Right ventricle myocardium inferior (tissue), 1 donor: ENCODE results near the gene IQCM. TPM values are rescaled to one million over a fixed set of nuclear protein-coding genes. Genes with fewer than 3 reads are reported as not detected.

ENCODE experiments used
- ATAC-seq: fragments of 200-7000 bp; cut with Tn5 transposase; one replicate; pipeline ENCODE4 v1.9.1; 2020; ENCODE audit warnings: mild to moderate bottlenecking, moderate library complexity
- DNase-seq: peaks from one replicate; pipeline ENCODE4 v3.0.0; 2021; ENCODE audit errors: missing footprints
- intact Hi-C: fragments of 100-400 bp; cut with DNase I; formaldehyde crosslinking; loops from one replicate; pipeline ENCODE4 v1.11.0; 2022
- long read RNA-seq: library from polyadenylated mRNA; unstranded; transcript quantifications from one replicate; pipeline ENCODE4 v2.0.0, GENCODE V29; 2021
- total RNA-seq: library from RNA; stranded (reverse); fragmentation: NEBNext Ultra II Directional; extraction: Animal tissue kit (Norgen Biotek cat#: 25700); gene quantifications from one replicate; pipeline ENCODE4 v1.2.1, GENCODE V29; 2021
- donor health status: DM: no; HTN: yes; CAD: no; lungs with severe emphysema.

IQCM gene, protein sequence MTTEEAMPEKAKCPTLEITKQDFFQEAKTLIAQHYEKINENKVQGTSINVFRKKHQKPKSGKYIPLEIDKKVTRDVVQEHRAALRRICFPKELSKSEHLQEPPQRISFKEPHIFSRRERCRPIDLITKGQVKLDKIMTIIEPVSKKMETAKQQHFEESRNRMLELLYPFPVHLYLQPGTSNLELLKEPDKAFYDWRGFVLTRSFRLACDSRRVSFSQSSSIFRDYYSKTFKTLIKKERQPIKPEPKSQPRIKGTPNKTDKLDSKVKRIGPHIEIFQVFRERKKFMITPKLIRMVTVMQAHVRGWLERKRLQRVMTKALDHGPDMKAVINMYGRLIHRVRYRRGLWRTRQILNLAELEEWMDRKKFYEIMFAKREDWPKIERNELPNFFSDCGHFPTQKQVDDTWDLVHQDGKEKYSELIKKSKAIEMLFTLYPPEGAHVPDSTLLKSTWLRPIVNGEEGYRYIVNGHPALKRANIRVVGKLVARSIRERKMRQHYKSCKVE
- total RNA-seq, result not detected
- long read RNA-seq, result 0 reads

GRCh38 chr4:149815743-149816142, at the start of gene IQCM:
IQCM (minus strand) TSS chr4:149815843; CDS start chr4:149742691, 73,152 bp downstream.
- ATAC-seq (no peak), DNase-seq (no peak)
- intact Hi-C loops, result no loop called here

DNA sequence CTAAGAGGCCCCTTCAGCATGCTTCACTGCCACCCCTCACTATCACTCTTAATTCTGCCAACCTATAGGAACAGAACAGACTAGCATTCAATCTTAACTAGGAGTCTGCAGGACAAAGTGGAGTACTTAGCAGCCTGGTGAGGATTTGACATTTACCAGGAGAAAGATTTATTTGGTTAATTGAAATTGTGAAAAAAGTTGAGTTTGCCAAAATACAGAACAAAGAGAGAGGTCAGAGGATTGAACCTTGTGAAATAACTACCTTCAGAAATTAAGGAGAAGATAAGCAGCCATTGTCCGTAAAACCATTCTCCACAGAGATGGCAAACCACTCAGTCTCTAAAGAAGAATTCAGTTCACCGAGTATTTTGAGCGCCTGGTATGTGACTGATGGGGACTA, 41.8 kb upstream of the IQCM start:
- no peak for ATAC-seq
- intact Hi-C loops, result no loop called here
- DNase-seq, result no peak

DNA sequence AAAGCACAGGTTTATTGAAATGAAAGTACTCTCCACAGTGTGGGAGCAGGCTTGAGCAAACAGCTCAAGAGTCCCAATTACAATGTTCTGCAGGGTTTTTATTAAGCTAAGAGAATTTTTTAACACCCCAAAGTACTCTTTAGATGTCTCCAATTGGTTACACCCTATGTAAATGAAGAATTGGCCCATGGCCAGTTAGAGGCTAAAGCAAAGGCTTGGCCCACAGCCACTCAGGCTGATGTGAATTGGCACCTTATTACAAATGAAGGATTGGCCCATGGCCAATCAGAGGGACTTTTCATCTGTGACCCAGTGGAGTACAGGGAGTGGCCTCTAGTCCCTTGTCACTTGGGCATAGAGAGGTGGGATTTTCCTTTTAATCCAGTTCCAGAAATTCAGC, 30.1 kb upstream of the IQCM start:
- intact Hi-C loops, result no loop called here
- DNase-seq (no peak), ATAC-seq (no peak)

GRCh38 chr4:149841686-149842085, 26.0 kb upstream of the IQCM start:
- no peak for DNase-seq
- intact Hi-C loops, result no loop called here
- no peak for ATAC-seq

DNA sequence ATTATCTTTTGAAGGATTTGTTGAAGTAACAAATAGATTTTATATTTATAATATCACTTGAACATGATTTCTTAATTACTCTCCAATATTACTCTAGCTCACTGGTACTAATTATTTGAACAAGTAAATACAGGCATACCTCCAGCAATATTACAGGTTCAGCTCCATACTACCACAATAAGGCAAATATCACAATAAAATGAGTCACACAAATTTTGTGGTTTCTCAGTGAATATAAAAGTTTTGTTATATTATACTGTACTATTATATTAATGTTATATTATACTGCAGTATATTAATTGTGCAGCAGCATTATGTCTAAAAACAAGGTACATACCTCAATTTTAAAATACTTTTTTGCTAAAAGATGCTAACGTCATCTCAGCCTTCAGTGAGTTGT, 22.4 kb upstream of the IQCM start:
- no peak for ATAC-seq
- DNase-seq, result no peak
- intact Hi-C loops, result no loop called here

GRCh38 chr4:149836546-149836945, 20.9 kb upstream of the IQCM start:
- DNase-seq (no peak), ATAC-seq (no peak)
- intact Hi-C loops, result no loop called here

DNA sequence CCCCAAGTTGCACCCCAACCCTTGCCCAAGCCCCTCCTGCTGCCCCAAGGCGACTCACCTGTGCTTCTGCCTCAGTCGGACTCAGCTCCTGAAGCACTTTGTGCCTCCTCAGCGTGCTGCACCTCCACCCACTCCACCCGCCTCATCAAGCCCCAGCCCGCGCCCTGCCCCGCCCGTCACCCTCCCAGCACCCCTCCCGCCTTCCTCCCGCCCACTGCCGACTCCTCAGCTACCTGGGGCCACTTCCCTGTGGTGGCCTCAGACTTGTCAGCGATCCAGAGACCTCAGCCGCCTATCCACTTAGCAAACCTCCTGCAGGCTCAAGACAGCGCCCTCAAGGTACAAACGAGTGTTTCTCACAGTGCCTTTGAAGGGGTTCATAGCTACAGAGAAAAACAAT, 19.6 kb upstream of the IQCM start:
- intact Hi-C loops, result no loop called here
- no peak for ATAC-seq
- peak; percentile 41 for DNase-seq

DNA sequence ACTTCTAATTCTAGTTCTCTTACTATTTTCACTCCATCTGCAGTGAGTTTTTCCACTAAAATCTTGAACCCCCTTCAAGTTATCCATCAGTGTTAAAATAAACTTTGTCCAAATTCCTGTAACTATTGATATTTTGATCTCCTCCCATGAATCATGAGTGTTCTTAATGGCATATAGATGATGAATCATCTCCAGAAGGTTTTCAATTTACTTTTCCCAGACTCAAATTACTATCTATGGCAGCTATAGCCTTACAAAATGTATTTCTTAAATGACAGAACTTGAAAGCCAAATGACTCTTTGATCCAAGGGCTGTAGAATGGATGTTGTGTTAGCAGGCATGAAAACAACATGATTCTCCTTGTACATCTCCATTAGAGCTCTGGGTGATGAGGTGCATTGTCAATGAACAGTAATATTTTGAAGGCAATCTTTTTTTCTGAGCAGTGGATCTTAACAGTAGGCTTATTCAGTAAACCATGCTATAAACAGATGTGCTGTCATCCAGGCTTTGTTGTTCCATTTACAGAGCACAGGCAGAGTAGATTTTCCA, 16.1 kb upstream of the IQCM start:
- intact Hi-C loops, result no loop called here
- DNase-seq, result no peak
- no peak for ATAC-seq

DNA sequence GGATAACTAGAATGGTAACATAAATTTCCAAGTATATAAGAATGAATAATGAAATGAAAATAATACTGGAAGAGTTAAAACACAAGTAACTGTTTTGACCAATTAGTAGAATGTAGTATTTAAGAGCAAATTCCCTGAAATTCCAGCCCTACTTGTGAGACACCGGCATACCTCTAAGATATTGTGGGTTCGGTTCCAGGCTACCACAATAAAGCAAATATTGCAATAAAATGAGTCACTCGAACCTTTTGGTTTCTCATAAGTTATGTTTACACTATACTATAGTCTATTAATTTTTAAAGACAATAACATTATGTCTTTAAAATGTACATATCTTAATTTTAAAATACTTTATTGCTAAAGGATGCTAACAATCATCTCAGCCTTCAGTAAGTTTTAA, 15.2 kb upstream of the IQCM start:
- ATAC-seq (no peak), DNase-seq (no peak)
- intact Hi-C loops, result no loop called here

- intact Hi-C loops, result no loop called here
These were observed 9.7 kb upstream of the IQCM start for GRCh38 chr4:149825336-149825735.

DNA sequence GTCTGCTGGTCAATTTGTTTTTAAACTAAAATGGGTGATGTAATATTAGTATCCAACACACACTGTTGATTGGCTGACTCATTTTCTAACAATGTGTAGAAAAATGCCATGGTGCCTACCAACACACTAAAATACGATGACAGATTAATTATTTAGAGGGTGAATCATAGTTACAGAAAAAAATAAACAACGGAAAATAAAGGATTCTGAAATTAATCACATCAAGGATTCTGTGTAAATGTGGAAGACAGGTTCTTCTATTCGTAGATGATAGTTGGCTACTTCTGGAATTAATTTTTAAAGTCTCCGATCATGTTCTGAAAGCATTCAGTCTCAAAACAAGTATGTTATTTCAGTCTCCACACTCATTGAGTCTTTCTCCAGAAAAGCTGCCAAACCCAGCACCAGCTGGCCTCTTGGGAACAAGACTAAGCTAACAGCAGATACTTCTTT, 8.2 kb upstream of the IQCM start:
- intact Hi-C loops, result no loop called here
- ATAC-seq, result no peak
- DNase-seq, result no peak

More at GRCh38 chr4:149825336-149825735, 9.7 kb upstream of the IQCM start:
- ATAC-seq (no peak), DNase-seq (no peak)

DNA sequence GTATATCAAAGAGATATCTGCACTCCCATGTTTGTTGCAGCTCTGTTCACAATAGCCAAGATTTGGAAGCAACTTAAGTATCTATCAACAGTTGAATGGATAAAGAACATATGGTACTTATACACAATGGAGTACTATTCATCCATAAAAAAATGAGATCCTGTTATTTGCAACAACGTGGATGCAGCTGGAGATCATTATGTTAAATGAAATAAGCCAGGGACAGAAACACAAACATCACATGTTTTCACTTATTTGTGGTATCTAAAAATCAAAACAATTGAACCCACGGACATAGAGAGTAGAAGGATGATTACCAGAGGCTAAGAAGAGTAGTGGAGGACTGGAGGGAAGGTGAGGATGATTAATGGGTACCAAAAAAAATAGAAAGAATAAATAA, 14.2 kb downstream of the IQCM start:
- no peak for ATAC-seq
- intact Hi-C loops, result no loop called here
- DNase-seq, result no peak

GRCh38 chr4:149799546-149799945, 16.1 kb downstream of the IQCM start:
- intact Hi-C loops, result no loop called here
- no peak for DNase-seq
- no peak for ATAC-seq

DNA sequence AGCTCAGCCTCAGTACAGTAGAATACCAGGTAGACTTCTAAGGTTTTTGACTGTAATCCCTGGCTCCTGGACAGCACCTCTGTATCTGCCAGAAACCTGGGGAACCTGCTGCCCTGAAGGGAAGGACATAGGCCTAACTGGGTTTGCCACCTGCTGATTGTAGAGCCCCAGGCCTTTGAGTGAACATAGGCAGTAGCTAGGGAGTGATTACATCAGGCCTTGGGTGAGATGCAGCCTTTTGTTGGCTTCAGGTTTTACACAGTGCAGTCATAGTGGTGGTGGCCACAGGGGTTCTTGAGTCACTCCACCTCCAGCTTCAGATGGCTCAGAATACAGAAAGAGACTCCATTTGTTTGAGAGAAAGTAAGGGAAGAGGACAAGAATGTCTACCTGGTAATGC, 19.3 kb downstream of the IQCM start:
- ATAC-seq (no peak), DNase-seq (no peak)
- intact Hi-C loops, result no loop called here

- intact Hi-C loops, result no loop called here
- ATAC-seq (peak; percentile 68), DNase-seq (no peak)
These were observed 20.4 kb downstream of the IQCM start for GRCh38 chr4:149795256-149795655.

GRCh38 chr4:149794352-149794751, 21.3 kb downstream of the IQCM start:
- ATAC-seq (no peak), DNase-seq (no peak)
- intact Hi-C loops, result loop anchor here (5.0 kb wide), 1 partner anchor 88 kb away; no protein-coding TSS in a partner anchor

DNA sequence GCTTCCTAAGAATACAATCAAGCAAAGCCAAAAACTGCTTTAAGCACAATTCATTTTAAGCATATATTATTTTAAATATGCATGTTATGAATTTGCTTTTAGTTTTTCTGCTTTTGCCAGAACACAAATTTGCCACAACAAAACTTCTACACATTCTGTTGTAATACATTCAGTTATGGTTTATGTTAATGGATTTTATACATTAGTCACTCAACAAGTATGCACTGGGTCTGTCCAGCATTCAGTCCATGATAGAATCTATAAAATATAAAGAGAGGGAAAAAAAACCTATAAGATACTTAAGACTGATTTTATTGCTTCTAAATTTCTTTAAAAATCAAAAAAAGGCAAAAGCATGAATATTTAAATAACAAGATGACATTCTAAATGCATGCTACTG, 22.2 kb downstream of the IQCM start:
- ATAC-seq (no peak), DNase-seq (no peak)
- intact Hi-C loops, result loop anchor here (5.0 kb wide), 1 partner anchor 89 kb away; no protein-coding TSS in a partner anchor

DNA sequence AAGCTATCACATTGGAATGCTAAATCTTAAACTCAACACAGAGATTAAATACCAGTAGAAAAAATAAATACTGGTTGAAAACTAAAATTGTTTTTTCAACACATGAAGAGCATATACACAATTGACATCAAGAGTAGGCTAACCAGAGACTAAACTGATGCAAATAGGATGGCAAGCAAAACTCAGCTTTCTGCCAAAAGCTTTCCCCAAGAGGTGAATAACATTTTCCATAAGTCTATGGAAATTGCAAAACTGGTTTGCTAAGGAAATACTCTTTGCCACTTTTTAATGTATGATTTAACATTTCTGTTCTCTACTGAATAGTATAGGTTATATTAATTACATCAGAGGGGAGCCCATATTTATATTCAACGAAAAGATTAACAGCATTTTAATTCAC, 23.8 kb downstream of the IQCM start:
- intact Hi-C loops, result loop anchor here (5.0 kb wide), 1 partner anchor 90 kb away; no protein-coding TSS in a partner anchor
- DNase-seq (no peak), ATAC-seq (no peak)

DNA sequence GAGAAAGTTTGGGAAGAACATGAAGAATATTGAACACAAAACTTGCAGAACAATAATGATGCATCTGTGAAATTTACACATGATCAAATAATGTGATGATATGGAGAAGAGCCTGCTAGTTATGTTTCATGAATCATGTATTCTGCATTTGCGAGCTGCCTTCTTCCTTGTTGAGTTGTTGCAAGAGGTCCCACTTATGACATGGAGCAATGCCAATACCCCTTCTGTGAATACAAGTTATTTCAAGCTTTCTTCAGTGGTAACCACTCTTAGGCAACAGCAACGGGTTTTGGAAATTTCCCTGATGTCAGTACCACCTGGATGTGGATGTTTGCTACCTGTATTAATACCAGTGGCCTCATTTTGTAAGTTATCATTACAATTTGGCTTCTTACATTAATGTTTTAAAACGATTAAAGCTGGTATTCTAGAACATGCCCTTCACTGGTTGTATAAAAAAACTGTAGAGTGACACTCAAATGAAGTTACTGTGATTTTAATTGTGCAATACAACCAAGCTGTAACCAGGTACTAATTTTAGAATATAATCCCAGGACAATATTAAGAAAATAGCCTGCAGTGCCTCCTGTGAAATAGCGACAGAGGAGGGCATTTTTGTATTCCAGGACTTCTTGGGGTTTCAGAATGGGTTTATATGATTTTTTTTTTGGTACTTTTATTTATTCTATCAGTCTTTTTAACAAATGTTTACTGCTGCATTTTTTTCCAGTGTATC, 25.3 kb downstream of the IQCM start:
- peak; percentile 57 for ATAC-seq
- DNase-seq, result no peak
- intact Hi-C loops, result loop anchor here (5.0 kb wide), 1 partner anchor 92 kb away; no protein-coding TSS in a partner anchor
